Sigmoid colon (tissue), 7 donors: ENCODE data around the gene FRZB. TPM values are rescaled to one million over a fixed set of nuclear protein-coding genes. Genes with fewer than 3 reads are reported as not detected.

Experiments used
- DNase-seq: peaks from one replicate; pipeline ENCODE4 v3.0.0-alpha.2; 2019
- H3K27ac ChIP-seq, 4 donors: fragments of 200-600 bp; sonication (generic); one replicate each; pipeline ENCODE4 v1.5.1; 2016 to 2019; ENCODE audit warnings: mild to moderate bottlenecking in 1 of 4
- H3K27me3 ChIP-seq, 3 donors: fragments of 200-600 bp; sonication (generic); one replicate each; pipeline ENCODE4 v1.5.1; 2019; ENCODE audit warnings: mild to moderate bottlenecking in 1 of 3
- H3K36me3 ChIP-seq, 4 donors: fragments of 200-600 bp; sonication (generic); one replicate each; pipeline ENCODE4 v1.5.1; 2016 to 2019
- H3K4me1 ChIP-seq, 4 donors: fragments of 200-600 bp; sonication (generic); one replicate each; pipeline ENCODE4 v1.5.1; 2017 to 2019
- H3K4me3 ChIP-seq, 4 donors: fragments of 200-600 bp; sonication (generic); one replicate each; pipeline ENCODE4 v1.5.1; 2017 to 2019; ENCODE audit warnings: mild to moderate bottlenecking in 2 of 4, moderate library complexity in 1 of 4
- H3K9me3 ChIP-seq, 4 donors: fragments of 200-600 bp in 3 of 4; sonication (generic) in 3 of 4; one replicate each; pipeline versions ENCODE4 v1.5.1 to v1.6.1; 2013 to 2019
- CTCF ChIP-seq, 4 experiments: fragments of 450-650 bp in 3 of 4; fragments of 200-600 bp in 1 of 4; IDR thresholded peaks; one replicate each; pipeline ENCODE4 v1.5.1; 2016 to 2019; ENCODE audit warnings: antibody characterized with exemption in 4 of 4, mild to moderate bottlenecking in 3 of 4, moderate library complexity in 2 of 4
- EP300 ChIP-seq, 4 donors: sonication (generic); formaldehyde crosslinking; IDR thresholded peaks; one replicate each; pipeline ENCODE4 v1.6.1; 2017; ENCODE audit warnings: antibody characterized with exemption in 4 of 4
- POLR2A ChIP-seq, 2 donors: fragments of 450-650 bp; IDR thresholded peaks; one replicate each; pipeline ENCODE4 v1.6.1; 2016; ENCODE audit warnings: antibody characterized with exemption in 2 of 2, mild to moderate bottlenecking in 2 of 2, moderate library complexity in 2 of 2
- POLR2AphosphoS5 ChIP-seq, 4 donors: sonication (generic); formaldehyde crosslinking; IDR thresholded peaks; one replicate each; pipeline ENCODE4 v1.6.1; 2017; ENCODE audit warnings: antibody characterized with exemption in 4 of 4
- WGBS, 2 donors: extraction: QIAGEN DNeasy Blood & Tissue Kit; methylation state at CpG; one replicate each; pipeline ENCODE4 v1.1.7; 2013; 5-methylcytosine and 5-hydroxymethylcytosine counted together
- intact Hi-C: fragments of 100-400 bp; cut with DNase I; formaldehyde crosslinking; loops from one replicate; pipeline ENCODE4 v1.15.1; 2023
- polyA plus RNA-seq, 3 donors: library from polyadenylated mRNA; stranded (reverse); fragments of 200-250 nt; gene quantifications; one replicate each; pipeline ENCODE4 v1.2.3, GENCODE V29; 2013
- total RNA-seq, 4 donors: library from RNA; depleted of rRNA; stranded (reverse); fragments of >200 nt; gene quantifications; one replicate each; pipeline ENCODE4 v1.1.0, GENCODE V29; 2016
- donor health status: healthy with polysubstance abuse.
- donor health status: Bipolar disorder and iron deficiency.
- donor health status: healthy.

Gene FRZB
- total and polyA plus RNA-seq, 7 donors, result 3.7 to 14.7 (median 8.2) TPM

GRCh38 chr2:182912518-182912915 lies 46.1 kb upstream of the FRZB start:
- Histone ChIP-seq H3K4me1 (peaks cover 0 to 19% (median 4%) of the 10 kb centered on the region in 4 donors), H3K4me3 (no peak overlapping the region), H3K36me3 (peaks cover 0 to 35% (median 3%) of the 10 kb centered on the region in 4 donors), H3K9me3 (no peaks in the 10 kb centered on the region), H3K27me3 (no peaks in the 10 kb centered on the region), H3K27ac (no peak overlapping the region)
- TF ChIP-seq CTCF (IDR thresholded peaks at IDR 0.05) (no peak), POLR2AphosphoS5 (IDR thresholded peaks at IDR 0.05) (no peak), POLR2A (IDR thresholded peaks at IDR 0.05) (no peak), EP300 (IDR thresholded peaks at IDR 0.05) (no peak)
- intact Hi-C loops, result no loop called here
- WGBS, 2 donors, result 85 to 88% methylated on average over 3 of the region's 3 CpGs
- no peak for DNase-seq

GRCh38 chr2:182911813-182912517 lies 45.5 kb upstream of the FRZB start:
- H3K4me3 ChIP-seq, result no peak overlapping the region
- peaks cover 0 to 19% (median 4%) of the 10 kb centered on the region in 4 donors for H3K4me1 ChIP-seq
- peaks cover 0 to 35% (median 3%) of the 10 kb centered on the region in 4 donors for H3K36me3 ChIP-seq
- DNase-seq, result no peak
- H3K27me3 ChIP-seq, result no peaks in the 10 kb centered on the region
- no peaks in the 10 kb centered on the region for H3K9me3 ChIP-seq
- intact Hi-C loops, result no loop called here
- no peak for TF ChIP-seq POLR2A (IDR thresholded peaks at IDR 0.05)
- TF ChIP-seq POLR2AphosphoS5 (IDR thresholded peaks at IDR 0.05), result no peak
- no peak for TF ChIP-seq EP300 (IDR thresholded peaks at IDR 0.05)
- no peak for TF ChIP-seq CTCF (IDR thresholded peaks at IDR 0.05)
- no peak overlapping the region for H3K27ac ChIP-seq
- 83 to 87% methylated on average over 2 of the region's 2 CpGs for WGBS, 2 donors

- intact Hi-C loops, result no loop called here
- DNase-seq, result no peak
- Histone ChIP-seq H3K4me3 (no peak overlapping the region), H3K36me3 (peaks cover 0 to 35% (median 3%) of the 10 kb centered on the region in 4 donors), H3K27me3 (no peaks in the 10 kb centered on the region), H3K9me3 (no peaks in the 10 kb centered on the region), H3K4me1 (peaks cover 0 to 13% (median 4%) of the 10 kb centered on the region in 4 donors), H3K27ac (no peak overlapping the region)
- TF ChIP-seq CTCF (IDR thresholded peaks at IDR 0.05) (no peak), POLR2AphosphoS5 (IDR thresholded peaks at IDR 0.05) (no peak), EP300 (IDR thresholded peaks at IDR 0.05) (no peak), POLR2A (IDR thresholded peaks at IDR 0.05) (no peak)
- 96 to 97% methylated on average over 1 of the region's 1 CpG for WGBS, 2 donors
Measured at GRCh38 chr2:182910965-182911364, 44.5 kb upstream of the FRZB start.

- H3K27me3 ChIP-seq, result no peaks in the 10 kb centered on the region
- H3K27ac ChIP-seq, result no peak overlapping the region
- H3K36me3 ChIP-seq, result peaks cover 0 to 8% (median 0%) of the 10 kb centered on the region in 4 donors
- no peak overlapping the region for H3K4me3 ChIP-seq
- 77 to 81% methylated on average over 7 of the region's 7 CpGs for WGBS, 2 donors
- TF ChIP-seq EP300 (IDR thresholded peaks at IDR 0.05), result no peak
- TF ChIP-seq POLR2AphosphoS5 (IDR thresholded peaks at IDR 0.05), result no peak
- no peak for TF ChIP-seq POLR2A (IDR thresholded peaks at IDR 0.05)
- no peak for TF ChIP-seq CTCF (IDR thresholded peaks at IDR 0.05)
- no peak for DNase-seq
- peaks cover 0 to 8% (median 6%) of the 10 kb centered on the region in 4 donors for H3K4me1 ChIP-seq
- no peaks in the 10 kb centered on the region for H3K9me3 ChIP-seq
- intact Hi-C loops, result no loop called here
Measured at GRCh38 chr2:182907081-182907830, 40.8 kb upstream of the FRZB start.
